Left renal pelvis (tissue), 4 donors: ENCODE measurements around the gene PALM. TPM values are rescaled to one million over a fixed set of nuclear protein-coding genes. Genes with fewer than 3 reads are reported as not detected.
"Not testable (repeated sequence)": the region's sequence is repeated elsewhere in the genome, so short reads cannot be mapped to it uniquely, and the experiment has no call there.

Experiments
- DNase-seq, 4 donors: peaks; one replicate each; pipeline ENCODE4 v3.0.0-alpha.2; 2013; ENCODE audit warnings: low read depth in 4 of 4, low spot score in 3 of 4
- polyA plus RNA-seq, 4 donors: library from polyadenylated mRNA; unstranded; fragments of 120-200 nt; gene quantifications; one replicate each; pipeline ENCODE4 v1.2.1, GENCODE V29; 2013; ENCODE audit not compliant: insufficient read length in 4 of 4

Gene PALM
- polyA plus RNA-seq, 4 donors, result 63.6 to 111 (median 78.1) TPM

DNA sequence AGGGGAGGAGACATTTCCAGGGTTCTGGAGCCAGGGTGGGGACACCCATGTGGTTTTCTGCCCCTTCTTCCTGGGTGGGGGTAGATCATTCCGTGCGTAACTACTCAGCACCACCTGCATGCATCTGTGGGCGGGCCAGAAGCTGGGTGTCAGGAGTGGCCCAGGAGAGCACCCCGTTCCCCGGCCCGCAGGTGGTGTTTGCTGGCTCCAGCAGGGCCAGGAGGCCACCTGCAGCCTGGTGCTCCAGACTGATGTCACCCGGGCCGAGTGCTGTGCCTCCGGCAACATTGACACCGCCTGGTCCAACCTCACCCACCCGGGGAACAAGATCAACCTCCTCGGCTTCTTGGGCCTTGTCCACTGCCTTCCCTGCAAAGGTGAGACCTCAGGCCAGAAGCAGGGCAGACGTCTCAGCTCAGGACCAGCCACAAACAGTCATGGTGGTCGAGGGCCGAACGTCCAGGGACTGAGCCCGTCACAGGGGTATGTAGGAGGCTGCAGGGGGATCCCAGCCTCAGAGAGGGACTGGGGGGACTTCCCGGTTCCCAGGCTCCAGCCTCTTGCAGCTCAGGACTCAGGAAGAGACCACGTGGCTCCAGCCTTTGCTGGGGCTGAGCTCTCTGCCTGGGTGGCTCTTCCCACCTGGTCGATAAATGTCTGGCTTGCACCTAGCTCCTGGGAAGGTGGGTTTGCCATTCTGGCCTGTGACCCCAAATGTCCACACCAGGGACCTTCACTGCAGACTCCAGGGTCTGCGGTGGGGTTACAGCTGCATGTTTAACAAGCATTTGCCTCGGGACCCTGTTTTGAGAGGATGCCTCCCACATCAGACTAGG is 30.9 kb upstream of the PALM start:
- no peak for DNase-seq

GRCh38 chr19:678791-679388 is 29.8 kb upstream of the PALM start:
- DNase-seq, result no peak

GRCh38 chr19:679418-680286 is 29.1 kb upstream of the PALM start:
- no peak for DNase-seq

- DNase-seq, result peak; percentile 91 to 93 (median 92)
Observed at GRCh38 chr19:680287-681028, 28.3 kb upstream of the PALM start.

DNA sequence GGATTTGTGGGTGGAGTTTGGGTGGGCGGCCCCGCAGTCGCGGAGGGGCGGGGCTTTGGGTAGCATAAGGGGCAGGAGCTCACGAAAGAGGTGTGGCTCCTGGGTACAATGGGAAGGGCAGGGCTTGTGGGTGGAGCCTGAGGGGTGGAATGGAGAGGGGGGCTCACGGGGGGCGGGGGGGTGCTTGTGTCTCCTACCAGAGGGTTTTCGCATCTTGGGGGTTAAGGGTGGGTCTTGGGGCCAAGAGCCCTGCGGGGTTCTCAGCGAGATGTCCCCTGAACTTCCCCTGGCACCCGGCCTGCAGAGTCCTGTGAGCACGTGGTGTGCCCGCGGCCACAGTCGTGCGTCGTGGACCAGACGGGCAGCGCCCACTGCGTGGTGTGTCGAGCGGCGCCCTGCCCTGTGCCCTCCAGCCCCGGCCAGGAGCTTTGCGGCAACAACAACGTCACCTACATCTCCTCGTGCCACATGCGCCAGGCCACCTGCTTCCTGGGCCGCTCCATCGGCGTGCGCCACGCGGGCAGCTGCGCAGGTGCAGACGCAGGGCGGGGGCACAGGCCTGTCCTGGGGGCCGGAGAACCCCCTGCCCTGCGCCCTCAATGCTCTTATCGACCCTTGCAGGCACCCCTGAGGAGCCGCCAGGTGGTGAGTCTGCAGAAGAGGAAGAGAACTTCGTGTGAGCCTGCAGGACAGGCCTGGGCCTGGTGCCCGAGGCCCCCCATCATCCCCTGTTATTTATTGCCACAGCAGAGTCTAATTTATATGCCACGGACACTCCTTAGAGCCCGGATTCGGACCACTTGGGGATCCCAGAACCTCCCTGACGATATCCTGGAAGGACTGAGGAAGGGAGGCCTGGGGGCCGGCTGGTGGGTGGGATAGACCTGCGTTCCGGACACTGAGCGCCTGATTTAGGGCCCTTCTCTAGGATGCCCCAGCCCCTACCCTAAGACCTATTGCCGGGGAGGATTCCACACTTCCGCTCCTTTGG is 27.4 kb upstream of the PALM start:
- no peak for DNase-seq

DNA sequence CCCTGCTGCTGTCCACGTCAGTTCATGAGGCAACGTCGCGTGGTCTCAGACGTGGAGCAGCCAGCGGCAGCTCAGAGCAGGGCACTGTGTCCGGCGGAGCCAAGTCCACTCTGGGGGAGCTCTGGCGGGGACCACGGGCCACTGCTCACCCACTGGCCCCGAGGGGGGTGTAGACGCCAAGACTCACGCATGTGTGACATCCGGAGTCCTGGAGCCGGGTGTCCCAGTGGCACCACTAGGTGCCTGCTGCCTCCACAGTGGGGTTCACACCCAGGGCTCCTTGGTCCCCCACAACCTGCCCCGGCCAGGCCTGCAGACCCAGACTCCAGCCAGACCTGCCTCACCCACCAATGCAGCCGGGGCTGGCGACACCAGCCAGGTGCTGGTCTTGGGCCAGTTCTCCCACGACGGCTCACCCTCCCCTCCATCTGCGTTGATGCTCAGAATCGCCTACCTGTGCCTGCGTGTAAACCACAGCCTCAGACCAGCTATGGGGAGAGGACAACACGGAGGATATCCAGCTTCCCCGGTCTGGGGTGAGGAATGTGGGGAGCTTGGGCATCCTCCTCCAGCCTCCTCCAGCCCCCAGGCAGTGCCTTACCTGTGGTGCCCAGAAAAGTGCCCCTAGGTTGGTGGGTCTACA is 25.9 kb upstream of the PALM start:
- no peak for DNase-seq

DNA sequence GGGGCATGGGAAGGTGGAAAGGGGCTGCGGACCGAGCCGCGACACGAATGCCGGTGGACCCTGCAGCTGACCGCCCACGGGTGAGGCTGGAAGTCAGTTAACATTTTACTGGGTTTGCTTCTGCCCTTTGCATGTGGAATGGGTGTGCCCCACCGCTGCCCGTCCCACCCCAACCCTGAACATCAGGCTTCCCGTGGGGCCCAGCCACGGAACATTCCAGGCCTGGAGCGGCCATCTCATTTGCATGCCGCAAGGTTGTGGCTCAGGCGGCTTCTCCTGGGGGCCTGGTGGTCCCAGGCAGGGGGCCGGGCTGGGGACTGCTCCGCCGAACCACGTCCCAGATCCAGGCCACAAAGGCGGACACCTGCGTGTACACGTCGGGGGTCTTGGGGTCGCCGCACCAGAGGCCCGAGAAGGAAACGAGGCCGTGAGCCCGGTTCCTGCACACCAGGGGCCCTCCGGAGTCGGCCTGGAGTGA is 23.2 kb upstream of the PALM start:
- no peak for DNase-seq

DNA sequence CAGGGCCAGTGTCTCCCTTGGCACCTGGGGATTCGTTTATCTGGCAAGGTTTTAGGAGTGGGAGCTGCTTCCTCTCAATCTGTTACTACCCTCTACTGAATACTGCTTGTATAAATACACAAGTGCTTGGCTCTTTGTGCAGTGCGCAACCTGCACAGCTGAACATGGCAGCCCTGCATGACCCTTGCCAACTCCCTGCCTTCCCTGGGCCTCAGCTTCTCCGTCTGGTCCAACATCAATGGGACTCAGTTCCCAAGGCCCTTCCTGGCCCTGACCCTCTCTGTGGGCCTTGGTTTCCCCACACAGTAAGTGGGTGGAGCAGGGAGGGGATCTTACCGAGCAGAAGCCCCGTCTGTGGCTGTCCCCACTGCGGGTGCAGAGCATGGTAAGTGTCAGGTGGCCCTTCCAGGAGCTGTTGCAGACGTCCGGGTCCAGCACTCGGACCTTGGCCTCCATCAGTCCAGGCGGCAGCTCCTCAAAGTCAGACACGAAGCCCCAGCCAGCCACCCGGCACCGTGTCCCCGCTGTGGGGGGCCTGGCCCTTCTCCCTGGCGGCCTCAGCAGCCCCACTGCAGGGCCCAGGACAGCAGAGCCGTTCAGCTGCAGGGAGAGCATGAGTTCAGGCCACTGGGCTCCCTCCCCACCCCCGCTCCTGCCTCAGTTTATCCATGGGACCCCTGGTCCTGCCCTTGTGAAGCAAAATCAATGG is 22.0 kb upstream of the PALM start:
- DNase-seq, result no peak

DNA sequence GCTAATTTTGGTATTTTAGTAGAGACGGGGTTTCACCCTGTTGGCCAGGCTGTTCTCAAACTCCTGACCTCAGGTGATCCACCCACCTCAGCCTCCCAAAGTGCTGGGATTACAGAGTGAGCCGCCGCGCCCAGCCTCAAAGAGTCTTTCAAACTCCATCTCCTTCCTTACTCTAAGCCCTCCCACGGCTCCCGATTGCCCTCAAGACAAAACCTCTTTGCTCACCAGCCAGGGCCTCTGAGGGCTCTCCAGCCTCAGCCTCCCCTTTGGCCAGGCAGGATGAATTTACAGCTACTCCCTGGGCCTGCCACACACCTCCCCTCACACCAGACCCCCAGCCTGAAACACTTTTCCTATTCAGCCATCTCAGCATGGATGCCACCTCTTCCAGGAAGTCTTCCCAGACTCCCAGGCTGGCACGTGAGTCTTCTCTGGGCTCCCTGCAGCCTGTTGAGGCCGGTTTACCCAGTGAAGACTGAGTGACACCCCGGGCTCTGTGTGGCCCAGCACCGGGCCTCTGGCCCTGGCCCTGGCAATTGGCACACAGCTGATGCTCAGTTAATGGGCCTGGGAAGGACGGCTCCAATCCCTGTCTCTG is 21.1 kb upstream of the PALM start:
- DNase-seq, result no peak

DNA sequence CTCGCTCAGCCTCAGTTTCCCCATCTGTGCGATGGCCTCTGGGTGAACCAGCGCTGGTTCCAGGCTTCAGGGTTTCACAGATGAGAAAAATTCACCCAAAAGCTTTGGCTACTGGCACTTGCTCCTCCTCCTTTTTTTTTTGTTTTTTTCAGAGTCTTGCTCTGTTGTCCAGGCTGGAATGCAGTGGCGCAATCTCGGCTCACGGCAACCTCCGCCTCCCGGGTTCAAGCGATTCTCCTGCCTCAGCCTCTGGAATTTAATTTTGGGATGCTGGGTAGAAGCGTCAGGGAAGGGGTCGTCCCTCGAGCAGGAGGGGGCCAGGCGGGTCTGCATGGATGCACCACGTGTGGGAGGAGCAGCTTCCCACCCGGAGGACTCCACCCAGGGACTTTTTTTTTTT is 20.5 kb upstream of the PALM start:
- DNase-seq, result no peak

DNA sequence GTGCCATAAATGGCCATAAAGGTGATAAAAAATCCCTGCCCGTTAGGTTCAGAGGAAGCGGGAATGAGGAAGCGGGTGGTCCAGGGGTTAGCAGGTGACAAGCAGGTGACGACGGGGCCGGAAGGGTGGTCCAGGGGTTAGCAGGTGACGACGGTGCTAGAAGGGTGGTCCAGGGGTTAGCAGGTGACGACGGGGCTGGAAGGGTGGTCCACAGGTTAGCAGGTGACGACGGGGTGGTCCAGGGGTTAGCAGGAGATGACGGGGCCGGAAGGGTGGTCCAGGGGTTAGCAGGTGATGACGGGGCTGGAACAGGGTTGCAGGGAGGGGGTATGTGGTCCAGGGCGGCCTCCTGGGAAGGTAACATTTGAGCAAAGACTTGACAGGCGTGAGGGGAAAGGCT is 19.7 kb upstream of the PALM start:
- no peak for DNase-seq

DNA sequence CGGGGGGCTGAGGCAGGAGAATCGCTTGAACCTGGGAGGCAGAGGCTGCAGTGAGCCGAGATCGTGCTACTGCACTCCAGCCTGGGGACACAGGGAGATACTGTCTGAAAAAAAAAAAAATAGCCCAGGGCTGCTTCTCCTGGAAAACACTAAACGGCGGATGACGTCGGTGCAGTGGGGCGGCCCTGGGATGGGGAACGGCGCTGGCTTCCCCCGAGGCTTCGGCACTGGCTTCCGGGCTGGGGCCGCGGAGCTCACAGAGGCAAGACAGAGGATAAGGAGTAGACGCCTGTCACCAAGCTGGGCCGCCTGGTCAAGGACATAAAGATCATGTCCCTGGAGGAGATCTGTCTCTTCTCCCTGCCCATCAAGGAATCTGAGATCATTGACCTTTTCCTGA is 18.5 kb upstream of the PALM start:
- no peak for DNase-seq

- no peak for DNase-seq
Observed at GRCh38 chr19:694481-695351, 14.0 kb upstream of the PALM start.

- DNase-seq, result no peak
Observed at GRCh38 chr19:695352-695949, 13.3 kb upstream of the PALM start, which contains the start of gene PRSS57. PRSS57 (minus strand) TSS chr19:695452; CDS start chr19:695430, 22 bp downstream.

DNA sequence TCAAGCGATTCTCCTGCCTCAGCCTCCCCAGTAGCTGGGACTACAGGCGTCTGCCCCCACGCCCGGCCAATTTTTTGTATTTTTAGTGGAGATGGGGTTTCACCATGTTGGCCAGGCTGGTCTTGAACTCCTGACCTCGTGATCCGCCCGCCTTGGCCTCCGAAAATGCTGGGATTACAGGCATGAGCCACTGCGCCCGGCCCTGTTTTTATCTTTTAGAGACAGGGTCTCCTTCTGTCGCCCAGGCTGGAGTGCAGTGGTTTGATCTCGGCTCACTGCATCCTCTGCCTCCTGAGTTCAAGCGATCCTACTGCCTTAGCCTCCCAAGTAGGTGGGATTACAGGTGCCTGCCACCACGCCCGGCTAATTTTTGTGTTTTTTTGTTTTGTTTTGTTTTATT is 10.2 kb upstream of the PALM start:
- not testable (repeated sequence) for DNase-seq

DNA sequence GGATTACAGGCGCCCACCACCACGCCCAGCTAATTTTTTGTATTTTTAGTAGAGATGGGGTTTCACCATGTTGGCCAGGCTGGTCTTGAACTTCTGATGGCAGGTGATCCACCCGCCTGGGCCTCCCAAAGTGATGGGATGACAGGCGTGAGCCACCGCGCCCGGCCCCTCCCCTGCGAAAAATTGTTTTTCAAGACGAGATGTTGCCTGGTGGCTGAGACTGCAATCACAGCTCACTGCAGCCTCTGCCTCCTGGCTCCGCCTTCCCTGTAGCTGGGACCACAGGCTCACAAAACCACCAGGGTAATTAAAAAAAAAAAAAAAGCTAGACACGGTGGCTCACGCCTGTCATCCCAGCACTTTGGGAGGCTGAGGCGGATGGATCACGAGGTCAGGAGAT is 8.8 kb upstream of the PALM start:
- DNase-seq, result not testable (repeated sequence)
